C4-2B (cell line): Measurements from ENCODE around the gene ATF3.

Source experiments
- H3K27ac ChIP-seq: fragments of 450-650 bp; 2 replicates; pipeline ENCODE4 v1.5.1; 2017
- CTCF ChIP-seq: fragments of 450-650 bp; conservative IDR thresholded peaks from 2 replicates; pipeline ENCODE4 v1.5.1; 2017; ENCODE audit warnings: mild to moderate bottlenecking
- ZFX ChIP-seq: fragments of 450-650 bp; IDR thresholded peaks from 2 replicates; pipeline ENCODE4 v1.6.1; 2017

The ATF3 gene

GRCh38 chr1:212609701-212610574 lies 1.4 kb downstream of the ATF3 start:
- TF ChIP-seq ZFX, result no peak
- no peak for TF ChIP-seq CTCF
- H3K27ac ChIP-seq, result peak overlapping the region; percentile 84

- no peak overlapping the region for H3K27ac ChIP-seq
Measured at GRCh38 chr1:212610575-212610967, 2.0 kb downstream of the ATF3 start.

DNA sequence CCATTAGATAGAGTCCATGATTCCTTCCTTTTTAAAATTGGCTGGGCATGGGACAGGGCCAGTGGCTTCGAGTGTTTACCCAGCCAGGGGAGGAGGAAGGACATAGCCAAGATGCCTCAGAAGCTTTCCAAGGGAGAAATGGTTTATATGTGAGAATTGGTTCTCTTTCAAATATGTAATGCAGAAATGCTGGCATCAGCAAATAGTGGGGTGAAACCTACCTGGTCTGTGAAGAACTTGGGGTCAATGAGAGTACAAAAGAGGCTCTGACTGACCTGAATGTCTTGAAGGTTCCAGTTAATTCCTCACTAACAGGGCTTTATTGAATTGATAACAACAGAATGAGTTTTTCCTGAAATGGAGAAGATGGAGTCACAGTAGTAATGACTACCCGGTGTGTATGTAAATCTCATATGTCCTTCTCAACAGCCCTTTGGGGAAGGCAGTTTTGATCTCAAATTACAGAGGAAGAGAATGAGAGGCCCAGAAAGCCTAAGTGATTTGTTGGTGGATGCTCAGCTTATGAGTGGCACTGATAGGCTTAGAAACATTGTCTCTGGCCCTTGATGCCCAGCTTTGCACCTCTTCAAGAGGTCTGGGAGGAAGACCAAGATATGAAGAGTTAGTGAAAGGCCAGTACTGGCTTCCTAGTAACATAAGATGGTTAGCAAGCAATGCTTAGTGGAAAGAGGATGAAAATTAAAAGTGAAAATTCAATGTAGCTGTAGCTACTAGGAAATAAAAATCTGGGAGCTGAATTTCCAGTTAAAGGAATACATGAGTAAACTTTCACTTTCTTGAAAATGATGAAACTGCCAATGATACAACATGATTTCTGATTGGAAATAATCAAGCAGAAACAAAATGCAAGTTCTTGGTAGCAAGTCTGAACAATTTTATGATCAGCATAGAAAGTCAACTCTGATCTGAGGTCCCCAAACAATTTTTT lies 2.7 kb downstream of the ATF3 start:
- H3K27ac ChIP-seq, result no peak overlapping the region
- TF ChIP-seq ZFX, result no peak
- TF ChIP-seq CTCF, result no peak

More at GRCh38 chr1:212610575-212610967, 2.0 kb downstream of the ATF3 start:
- TF ChIP-seq ZFX (no peak), CTCF (no peak)

DNA sequence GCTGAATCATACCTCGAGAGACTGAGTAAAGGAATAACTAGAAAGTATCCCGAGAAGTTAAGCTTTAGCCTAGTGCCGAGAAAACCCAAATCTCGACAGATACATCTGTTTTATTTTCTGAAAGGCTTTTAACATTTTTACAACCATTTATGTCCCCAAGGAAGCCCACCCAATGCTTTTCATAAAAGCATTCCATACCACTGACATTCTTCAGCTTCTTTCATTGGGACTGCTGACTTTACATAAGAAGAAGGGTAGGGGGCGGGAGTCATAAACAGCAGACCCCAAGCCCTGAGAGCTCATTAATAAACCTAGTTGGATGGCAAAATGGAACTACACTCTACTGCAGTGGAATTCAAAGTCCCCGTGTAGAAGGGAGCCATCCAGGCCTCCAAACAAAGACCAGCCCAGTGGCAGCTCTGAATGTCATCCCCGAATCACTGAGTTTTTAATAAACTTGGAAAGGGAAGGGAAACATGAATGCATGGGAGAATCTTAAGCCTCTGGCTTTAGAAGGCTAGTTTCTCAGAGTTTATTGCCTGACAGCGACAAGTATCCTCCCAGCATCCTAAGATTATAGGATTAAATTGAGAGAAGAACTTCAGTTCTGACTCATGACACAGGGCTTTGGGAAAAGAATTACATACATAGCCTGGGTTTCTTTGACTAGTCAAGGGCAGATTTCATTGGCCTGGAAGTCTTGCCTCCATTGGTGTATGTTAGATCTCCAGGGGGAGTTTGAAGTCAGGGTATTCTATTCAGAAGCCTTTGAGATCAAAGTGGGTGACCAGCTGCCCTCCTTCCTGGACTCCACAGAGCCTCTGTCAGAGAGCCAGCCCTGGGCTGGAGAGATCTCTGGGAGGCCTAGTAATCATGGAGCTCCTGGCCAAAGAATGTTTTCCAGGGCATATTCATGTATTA lies 3.7 kb downstream of the ATF3 start:
- no peak for TF ChIP-seq CTCF
- no peak for TF ChIP-seq ZFX
- H3K27ac ChIP-seq, result no peak overlapping the region

- no peak overlapping the region for H3K27ac ChIP-seq
- TF ChIP-seq CTCF (no peak), ZFX (no peak)
Measured at GRCh38 chr1:212613440-212614335, 5.1 kb downstream of the ATF3 start.
